Bronchial epithelial cell (primary cell): ENCODE data around the gene SELENOO. TPM values are rescaled to one million over a fixed set of nuclear protein-coding genes. Genes with fewer than 3 reads are reported as not detected.
A peak's percentile ranks its signal among the peaks of the same experiment; 100 is the strongest.

Source experiments
- DNase-seq: peaks from one replicate; pipeline ENCODE4 v3.0.0-alpha.2; 2010; ENCODE audit warnings: low read depth
- FAIRE-seq: peaks from 2 replicates; lab custom pipeline; 2011; peaks lifted over from hg19 to GRCh38; lab: Jason Lieb, UNC
- H3K27me3 ChIP-seq: 2 replicates; pipeline ENCODE4 v1.5.1; 2011; ENCODE audit warnings: low read length; ENCODE audit not compliant: control insufficient read depth, insufficient read depth
- H3K36me3 ChIP-seq: 2 replicates; pipeline ENCODE4 v1.5.1; 2011; ENCODE audit warnings: low read length; ENCODE audit not compliant: control insufficient read depth, insufficient read depth
- H3K4me3 ChIP-seq: 2 replicates; pipeline ENCODE4 v1.5.1; 2011; ENCODE audit warnings: mild to moderate bottlenecking, low read depth, low read length, control low read depth
- CTCF ChIP-seq: IDR thresholded peaks from 2 replicates; pipeline ENCODE4 v1.5.1; 2011; ENCODE audit warnings: mild to moderate bottlenecking, moderate library complexity, low read length, control low read depth, inconsistent platforms; ENCODE audit not compliant: insufficient read depth, severe bottlenecking
- total RNA-seq: library from RNA; depleted of rRNA; stranded (reverse); fragments of >200 nt; gene quantifications from 2 replicates; pipeline ENCODE4 v1.2.1, GENCODE V29; 2014

The SELENOO gene
- total RNA-seq, 1 donor from 2014 or later, result 20.8 TPM

GRCh38 chr22:50218153-50218995 is 17.6 kb downstream of the SELENOO start:
- no peak for TF ChIP-seq CTCF
- DNase-seq, result no peak
- FAIRE-seq, result no peak
- peaks cover 34% of the 10 kb centered on the region for H3K36me3 ChIP-seq
- H3K4me3 ChIP-seq, result no peak overlapping the region
- no peaks in the 10 kb centered on the region for H3K27me3 ChIP-seq

GRCh38 chr22:50218996-50219727 is 18.4 kb downstream of the SELENOO start:
- DNase-seq, result peak; percentile 42
- no peak for TF ChIP-seq CTCF
- Histone ChIP-seq H3K27me3 (no peaks in the 10 kb centered on the region), H3K36me3 (peaks cover 34% of the 10 kb centered on the region), H3K4me3 (no peak overlapping the region)
- no peak for FAIRE-seq

- no peak for FAIRE-seq
- no peak overlapping the region for H3K4me3 ChIP-seq
- TF ChIP-seq CTCF, result no peak
- H3K36me3 ChIP-seq, result peaks cover 34% of the 10 kb centered on the region
- no peak for DNase-seq
- no peaks in the 10 kb centered on the region for H3K27me3 ChIP-seq
Measured at GRCh38 chr22:50219800-50220602, 19.2 kb downstream of the SELENOO start.

- no peak for TF ChIP-seq CTCF
- FAIRE-seq (peak; percentile 89), DNase-seq (no peak)
- Histone ChIP-seq H3K4me3 (no peak overlapping the region), H3K36me3 (peaks cover 36% of the 10 kb centered on the region), H3K27me3 (no peaks in the 10 kb centered on the region)
Measured at GRCh38 chr22:50220603-50221409, 20.0 kb downstream of the SELENOO start.
